ENCODE results near the gene TRIM17. TPM values are rescaled to one million over a fixed set of nuclear protein-coding genes. Genes with fewer than 3 reads are reported as not detected.

Gene TRIM17
- total and polyA plus RNA-seq, 9 of the 15 experiments (the other 6 are each of a cell fraction or from before 2014, with no cell fraction given), result not detected

DNA sequence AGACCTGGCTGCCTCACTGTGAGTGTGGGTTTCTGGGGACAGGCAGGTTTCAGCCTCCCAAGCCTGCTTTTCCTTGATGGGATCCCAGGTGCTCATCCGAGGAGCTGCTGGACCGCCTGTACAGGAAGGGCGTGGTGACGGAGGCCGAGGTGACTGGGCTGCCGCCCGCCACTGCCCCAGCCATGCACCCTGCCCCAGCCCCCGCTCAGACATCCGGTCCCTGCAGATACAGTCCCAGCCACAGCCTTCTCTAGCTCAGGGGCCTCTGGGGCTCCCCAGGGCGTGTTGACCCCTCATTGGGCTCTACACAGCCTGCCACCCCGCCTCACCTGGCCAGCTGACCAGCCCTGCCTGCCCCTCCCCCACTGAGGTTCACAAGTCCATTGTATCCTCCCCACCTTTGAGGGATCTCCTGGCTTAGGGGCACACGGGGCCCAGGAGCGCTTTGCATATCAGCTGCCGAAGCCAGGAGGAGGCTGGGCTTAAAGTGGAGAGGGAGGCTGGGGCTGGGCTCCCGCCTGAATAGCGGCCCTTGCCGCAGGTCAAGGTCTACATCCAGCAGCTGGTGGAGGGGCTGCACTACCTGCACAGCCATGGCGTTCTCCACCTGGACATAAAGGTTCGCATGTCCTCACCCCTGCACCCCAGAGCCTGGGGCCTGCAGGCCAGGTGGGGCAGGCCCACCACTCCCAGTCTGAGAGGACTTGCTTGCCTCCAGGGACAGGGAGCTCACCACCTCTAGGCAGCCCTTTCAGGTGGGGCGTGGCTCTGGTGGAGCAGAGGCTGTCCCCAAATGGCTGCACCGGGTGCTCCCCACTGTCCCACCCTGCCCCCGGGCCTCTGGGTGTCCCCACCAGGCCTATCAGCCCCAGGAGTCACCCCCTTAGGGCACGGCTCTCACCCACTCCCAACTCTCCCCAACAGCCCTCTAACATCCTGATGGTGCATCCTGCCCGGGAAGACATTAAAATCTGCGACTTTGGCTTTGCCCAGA lies 48.6 kb downstream of the TRIM17 start (continued):
- peak; percentile 81 for TF ChIP-seq GATAD2B (IDR thresholded peaks at IDR 0.05; ENCODE audit: borderline replicate concordance)
- peak; percentile 99 for TF ChIP-seq TFAP4 (CRISPR knock-in tag; IDR thresholded peaks at IDR 0.05; ENCODE audit: borderline replicate concordance)
- peak; percentile 93 for TF ChIP-seq VEZF1 (CRISPR knock-in tag; IDR thresholded peaks at IDR 0.05)
- TF ChIP-seq NONO (IDR thresholded peaks at IDR 0.05; ENCODE audit: low read depth in 2 of 2, low read length in 1 of 2), result 0 out of 4 replicates have a peak, but pooled peaks of 1 of the 2 experiments have one; percentile 23
- TF ChIP-seq ATF6 (CRISPR knock-in tag; IDR thresholded peaks at IDR 0.05), result 0 out of 2 replicates have a peak, but pooled peaks have one; percentile 4
- peak; percentile 90; the same call in 1 of the 2 replicates for TF ChIP-seq HDGF (IDR thresholded peaks at IDR 0.05)
- TF ChIP-seq HIVEP1 (CRISPR knock-in tag; IDR thresholded peaks at IDR 0.05), result 0 out of 2 replicates have a peak, but pooled peaks have one; percentile 11
- TF ChIP-seq ZNF408 (CRISPR knock-in tag; IDR thresholded peaks at IDR 0.05; ENCODE audit: low read depth), result no peak
- peak; percentile 71; the same call in 1 of the 2 replicates for TF ChIP-seq KLF6 (CRISPR knock-in tag; IDR thresholded peaks at IDR 0.05; ENCODE audit: borderline replicate concordance)
- TF ChIP-seq PHF8 (IDR thresholded peaks at IDR 0.05; ENCODE audit: borderline replicate concordance, low read length), result peak; percentile 45; the same call in 1 of the 2 replicates
- TF ChIP-seq PHF20 (IDR thresholded peaks at IDR 0.05; ENCODE audit: partially characterized antibody), result peak; percentile 81
- TF ChIP-seq SRSF7 (optimal IDR thresholded peaks at IDR 0.05; ENCODE audit: low read depth, low read length), result no peak
- TF ChIP-seq CREM (IDR thresholded peaks at IDR 0.05; ENCODE audit: low read depth), result peak; percentile 79
- TF ChIP-seq ZNF347 (CRISPR knock-in tag; IDR thresholded peaks at IDR 0.05; ENCODE audit: low read depth), result no peak
- TF ChIP-seq, protein P1, sequence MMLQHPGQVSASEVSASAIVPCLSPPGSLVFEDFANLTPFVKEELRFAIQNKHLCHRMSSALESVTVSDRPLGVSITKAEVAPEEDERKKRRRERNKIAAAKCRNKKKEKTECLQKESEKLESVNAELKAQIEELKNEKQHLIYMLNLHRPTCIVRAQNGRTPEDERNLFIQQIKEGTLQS (IDR thresholded peaks at IDR 0.05), result peak; percentile 32; the same call in 1 of the 2 replicates
- TF ChIP-seq, protein P1 (CRISPR knock-in tag; conservative IDR thresholded peaks at IDR 0.05), result no peak
- TF ChIP-seq CTBP1 (IDR thresholded peaks at IDR 0.05; ENCODE audit: borderline replicate concordance), result peak; percentile 94
- no peak for TF ChIP-seq BRCA1 (IDR thresholded peaks at IDR 0.05)
- TF ChIP-seq BRCA1 (CRISPR knock-in tag; IDR thresholded peaks at IDR 0.05), result no peak
- peak; percentile 52; the same call in 1 of the 2 replicates for TF ChIP-seq MTA3 (IDR thresholded peaks at IDR 0.05; ENCODE audit: borderline replicate concordance)
- TF ChIP-seq DACH1 (IDR thresholded peaks at IDR 0.05; ENCODE audit: partially characterized antibody), result peak; percentile 93
- TF ChIP-seq ZNF584 (CRISPR knock-in tag; IDR thresholded peaks at IDR 0.05; ENCODE audit: low read depth), result peak; percentile 65; the same call in 1 of the 2 replicates
- peak; percentile 96 for TF ChIP-seq LEF1 (IDR thresholded peaks at IDR 0.05)

Measured in K562 (cell line).